Measurements from ENCODE around the gene MAPK4.

DNA sequence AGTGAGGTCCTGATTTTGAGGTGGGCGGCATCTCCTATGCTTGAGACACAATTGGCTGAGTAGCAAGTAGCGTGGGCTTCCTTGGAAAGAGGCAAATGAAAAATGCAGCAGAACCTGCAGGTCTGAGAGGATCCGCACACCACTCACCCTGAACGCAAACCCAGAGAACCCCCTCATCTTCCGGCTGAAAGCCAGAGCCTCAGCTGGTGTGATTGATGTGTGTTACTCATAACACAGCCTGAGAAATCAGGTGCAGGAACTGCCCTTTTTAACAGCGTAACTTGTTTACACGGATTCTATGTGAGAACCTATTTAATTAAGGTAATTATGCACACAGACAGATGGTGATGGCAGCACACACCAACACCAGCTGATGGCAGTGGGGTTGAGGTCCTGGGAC, 136.5 kb downstream of the MAPK4 start:
- TF ChIP-seq POLR2AphosphoS5 (IDR thresholded peaks at IDR 0.05) (no peak), POLR2A (IDR thresholded peaks at IDR 0.05) (no peak)
- TF ChIP-seq, protein P1, sequence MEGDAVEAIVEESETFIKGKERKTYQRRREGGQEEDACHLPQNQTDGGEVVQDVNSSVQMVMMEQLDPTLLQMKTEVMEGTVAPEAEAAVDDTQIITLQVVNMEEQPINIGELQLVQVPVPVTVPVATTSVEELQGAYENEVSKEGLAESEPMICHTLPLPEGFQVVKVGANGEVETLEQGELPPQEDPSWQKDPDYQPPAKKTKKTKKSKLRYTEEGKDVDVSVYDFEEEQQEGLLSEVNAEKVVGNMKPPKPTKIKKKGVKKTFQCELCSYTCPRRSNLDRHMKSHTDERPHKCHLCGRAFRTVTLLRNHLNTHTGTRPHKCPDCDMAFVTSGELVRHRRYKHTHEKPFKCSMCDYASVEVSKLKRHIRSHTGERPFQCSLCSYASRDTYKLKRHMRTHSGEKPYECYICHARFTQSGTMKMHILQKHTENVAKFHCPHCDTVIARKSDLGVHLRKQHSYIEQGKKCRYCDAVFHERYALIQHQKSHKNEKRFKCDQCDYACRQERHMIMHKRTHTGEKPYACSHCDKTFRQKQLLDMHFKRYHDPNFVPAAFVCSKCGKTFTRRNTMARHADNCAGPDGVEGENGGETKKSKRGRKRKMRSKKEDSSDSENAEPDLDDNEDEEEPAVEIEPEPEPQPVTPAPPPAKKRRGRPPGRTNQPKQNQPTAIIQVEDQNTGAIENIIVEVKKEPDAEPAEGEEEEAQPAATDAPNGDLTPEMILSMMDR (IDR thresholded peaks at IDR 0.05), result no peak

Measured in breast epithelium (tissue), 3 donors.